ENCODE results near the gene SP5. TPM values are rescaled to one million over a fixed set of nuclear protein-coding genes. Genes with fewer than 3 reads are reported as not detected.

SP5 gene
- polyA plus RNA-seq, 1 of the 3 experiments (the other 2 are of a cell fraction), result not detected

- Histone ChIP-seq H3K9ac (no peak overlapping the region), H4K20me1 (ENCODE audit: insufficient read depth) (no peaks in the 10 kb centered on the region), H3K27ac (ENCODE audit: low read depth in 2 of 2, low read length in 1 of 2) (no peak overlapping the region), H3K4me3 (ENCODE audit: low read depth in 2 of 2, low read length in 1 of 2) (no peak overlapping the region), H3K79me2 (ENCODE audit: insufficient read depth) (no peaks in the 10 kb centered on the region), H2AFZ (ENCODE audit: low read depth) (no peak overlapping the region), H3K4me2 (no peak overlapping the region), H3K9me2 (no peaks in the 10 kb centered on the region), H3F3A (replicated peaks; ENCODE audit: insufficient read depth) (no peaks in the 10 kb centered on the region), H3K36me3 (replicated peaks in 1 of 2; ENCODE audit: control insufficient read depth in 1 of 2, insufficient read depth in 2 of 2, low read length in 1 of 2) (no peaks in the 10 kb centered on the region), H3K27me3 (ENCODE audit: insufficient read depth) (peaks cover 73% of the 10 kb centered on the region), H3K9me3 (no peaks in the 10 kb centered on the region), H3K4me1 (ENCODE audit: control insufficient read depth in 1 of 2, insufficient read depth in 2 of 2, low read depth in 1 of 2, low read length in 1 of 2) (peaks cover 0 to 5% of the 10 kb centered on the region in 2 experiments; a peak in 2 of 4 replicates)
- ChIA-PET POLR2A (no interaction called here), CTCF (interaction anchor here (0.6 to 2.1 kb wide), 3 partner anchors 9 to 219 kb away, joined by 3 to 9 read pairs (median 3); partner anchors contain the start of gene GORASP2)
- TF ChIP-seq USF1 (IDR thresholded peaks at IDR 0.05; ENCODE audit: borderline replicate concordance, low read depth) (no peak), EZH2phosphoT487 (IDR thresholded peaks at IDR 0.05; ENCODE audit: borderline replicate concordance, low read depth) (no peak), POLR2AphosphoS5 (IDR thresholded peaks at IDR 0.05; ENCODE audit: low read depth, low read length) (no peak), NFIC (IDR thresholded peaks at IDR 0.05; ENCODE audit: borderline replicate concordance) (no peak), TAF1 (IDR thresholded peaks at IDR 0.05; ENCODE audit: borderline replicate concordance, low read depth, low read length) (no peak), GABPA (IDR thresholded peaks at IDR 0.05; ENCODE audit: low read depth) (no peak), YY1 (IDR thresholded peaks at IDR 0.05; ENCODE audit: low read depth) (no peak), SIN3A (IDR thresholded peaks at IDR 0.05; ENCODE audit: borderline replicate concordance, low read depth, low read length) (no peak), ZBTB33 (IDR thresholded peaks at IDR 0.05; ENCODE audit: borderline replicate concordance, low read depth) (no peak), SMC3 (IDR thresholded peaks at IDR 0.05; ENCODE audit: low read depth, low read length) (no peak), RXRA (IDR thresholded peaks at IDR 0.05; ENCODE audit: borderline replicate concordance, low read depth) (no peak), MEF2A (IDR thresholded peaks at IDR 0.05; ENCODE audit: borderline replicate concordance, low read depth) (no peak), FOSL2 (IDR thresholded peaks at IDR 0.05; ENCODE audit: borderline replicate concordance, low read depth) (no peak), MXI1 (IDR thresholded peaks at IDR 0.05; ENCODE audit: low read depth, low read length) (no peak)
- TF ChIP-seq, protein P1, sequence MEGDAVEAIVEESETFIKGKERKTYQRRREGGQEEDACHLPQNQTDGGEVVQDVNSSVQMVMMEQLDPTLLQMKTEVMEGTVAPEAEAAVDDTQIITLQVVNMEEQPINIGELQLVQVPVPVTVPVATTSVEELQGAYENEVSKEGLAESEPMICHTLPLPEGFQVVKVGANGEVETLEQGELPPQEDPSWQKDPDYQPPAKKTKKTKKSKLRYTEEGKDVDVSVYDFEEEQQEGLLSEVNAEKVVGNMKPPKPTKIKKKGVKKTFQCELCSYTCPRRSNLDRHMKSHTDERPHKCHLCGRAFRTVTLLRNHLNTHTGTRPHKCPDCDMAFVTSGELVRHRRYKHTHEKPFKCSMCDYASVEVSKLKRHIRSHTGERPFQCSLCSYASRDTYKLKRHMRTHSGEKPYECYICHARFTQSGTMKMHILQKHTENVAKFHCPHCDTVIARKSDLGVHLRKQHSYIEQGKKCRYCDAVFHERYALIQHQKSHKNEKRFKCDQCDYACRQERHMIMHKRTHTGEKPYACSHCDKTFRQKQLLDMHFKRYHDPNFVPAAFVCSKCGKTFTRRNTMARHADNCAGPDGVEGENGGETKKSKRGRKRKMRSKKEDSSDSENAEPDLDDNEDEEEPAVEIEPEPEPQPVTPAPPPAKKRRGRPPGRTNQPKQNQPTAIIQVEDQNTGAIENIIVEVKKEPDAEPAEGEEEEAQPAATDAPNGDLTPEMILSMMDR (IDR thresholded peaks at IDR 0.05), result no peak
- no peak for DNase-seq
- WGBS (ENCODE audit: low lambda C conversion rate), result 43% methylated on average over 1 of the region's 1 CpG
These were observed 4.5 kb upstream of the SP5 start for GRCh38 chr2:170710609-170710979.

Data from SK-N-SH (cell line).